Hindlimb muscle (tissue), 1 donor: Measurements from ENCODE around the gene CASTOR1. TPM values are rescaled to one million over a fixed set of nuclear protein-coding genes. Genes with fewer than 3 reads are reported as not detected.

Source experiments
- DNase-seq: peaks from one replicate; pipeline ENCODE4 v3.0.0-alpha.2; 2013
- polyA plus RNA-seq: library from polyadenylated mRNA; unstranded; fragments of 120-200 nt; gene quantifications from one replicate; pipeline ENCODE4 v1.2.1, GENCODE V29; 2013; ENCODE audit not compliant: insufficient read length

CASTOR1 gene
- polyA plus RNA-seq, 1 donor = 5.4 TPM

GRCh38 chr22:30244066-30244465, 45.2 kb downstream of the CASTOR1 start:
- no peak for DNase-seq

DNA sequence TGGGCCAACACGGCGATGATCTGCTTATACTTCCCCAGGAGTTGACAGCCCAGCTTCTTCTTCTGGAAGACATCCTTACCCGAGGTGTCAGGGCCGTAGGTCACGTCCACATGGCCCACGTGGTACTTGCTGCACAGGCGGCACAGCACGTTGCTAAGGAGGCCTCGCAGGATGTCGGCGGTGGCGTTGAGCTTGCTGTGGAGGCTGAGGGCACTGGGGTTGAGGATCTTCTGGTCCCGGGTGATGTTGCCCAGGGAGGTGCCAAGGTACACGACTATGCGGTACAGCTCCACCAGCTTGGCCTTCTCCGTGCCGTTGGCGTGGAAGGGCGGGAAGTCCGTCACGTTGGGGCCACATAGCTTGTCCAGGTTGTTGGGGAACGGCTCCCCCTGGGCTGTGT, 45.6 kb downstream of the CASTOR1 start:
- DNase-seq = no peak

DNA sequence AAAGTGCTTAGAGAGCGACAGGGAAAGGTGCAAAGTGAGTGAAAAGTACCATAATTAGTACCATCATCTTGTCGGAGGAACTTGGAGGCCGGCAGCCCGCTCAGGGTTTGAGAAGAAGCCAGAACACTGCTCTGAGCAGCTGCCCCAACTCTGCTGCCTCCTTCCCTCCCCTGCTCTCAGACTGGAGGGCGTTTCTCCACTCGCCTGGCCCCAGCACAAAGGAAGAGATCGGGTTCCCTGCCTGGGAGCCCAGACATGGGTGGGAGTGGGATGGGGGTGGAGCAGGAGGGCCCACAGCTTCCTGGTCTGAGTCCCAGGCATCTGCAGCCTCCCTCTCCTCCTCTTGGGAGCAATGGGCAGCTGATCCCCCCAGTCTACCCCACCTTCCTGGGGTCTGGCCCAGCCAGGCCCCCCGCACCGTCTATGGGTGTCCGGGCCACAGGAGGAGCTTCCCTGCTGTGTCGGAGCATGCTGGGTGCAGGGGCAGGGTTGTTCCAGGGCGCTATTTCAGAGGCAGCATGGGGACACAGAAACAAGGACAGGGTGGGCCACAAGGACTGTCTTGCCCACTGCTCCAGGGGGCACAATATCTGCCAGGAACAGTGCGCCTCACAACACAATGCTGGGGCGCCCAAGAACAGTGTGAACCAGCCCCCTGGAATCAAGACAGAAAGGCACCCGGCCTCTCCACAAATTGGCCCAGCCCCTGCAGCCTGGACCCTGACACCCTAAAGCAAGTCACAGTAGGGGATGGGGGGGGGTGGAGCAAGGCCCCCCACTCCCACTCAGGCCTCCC, 47.5 kb downstream of the CASTOR1 start:
- DNase-seq = no peak

DNA sequence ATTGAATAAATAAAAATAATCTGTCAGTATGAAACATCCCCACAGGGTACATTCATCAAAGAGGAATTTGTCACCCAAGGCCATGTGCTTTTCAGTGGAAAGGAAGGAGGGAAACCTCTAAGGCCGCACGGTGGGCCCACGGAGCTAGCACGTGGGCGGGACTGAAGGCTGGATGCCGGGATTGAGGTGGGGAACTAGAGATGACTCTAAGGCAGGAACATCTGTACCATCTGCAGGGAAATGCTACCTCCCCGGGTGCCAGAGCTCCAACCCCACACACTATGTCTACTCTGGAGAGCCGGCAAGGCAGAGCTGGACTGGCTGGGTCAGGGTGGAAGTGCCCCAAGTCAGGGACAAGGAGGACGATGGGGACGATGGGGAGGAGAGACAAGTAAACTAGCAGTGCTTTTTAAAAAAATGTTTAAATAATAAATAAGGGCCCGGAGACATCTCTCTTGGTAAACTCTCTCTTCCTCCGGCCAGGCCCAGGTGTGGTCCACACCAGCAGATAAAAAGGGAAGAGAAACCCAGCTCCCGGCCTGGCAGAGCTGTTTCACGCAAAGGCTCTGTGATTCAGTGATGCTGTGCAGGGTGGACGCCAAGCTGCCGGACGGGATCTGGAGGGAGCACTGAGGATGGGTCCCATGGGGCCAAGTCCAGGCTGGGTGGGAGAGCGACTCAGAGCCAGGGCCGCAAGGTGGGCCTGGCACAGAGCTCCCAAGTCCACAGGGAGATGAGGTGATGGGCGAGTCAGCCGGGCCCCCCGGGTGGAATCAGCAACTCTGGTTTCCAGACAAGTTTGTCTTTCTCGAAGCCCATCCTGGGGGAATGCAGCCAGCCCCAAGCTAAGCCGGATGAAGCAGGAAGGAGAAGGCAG, 48.5 kb downstream of the CASTOR1 start:
- DNase-seq = no peak

DNA sequence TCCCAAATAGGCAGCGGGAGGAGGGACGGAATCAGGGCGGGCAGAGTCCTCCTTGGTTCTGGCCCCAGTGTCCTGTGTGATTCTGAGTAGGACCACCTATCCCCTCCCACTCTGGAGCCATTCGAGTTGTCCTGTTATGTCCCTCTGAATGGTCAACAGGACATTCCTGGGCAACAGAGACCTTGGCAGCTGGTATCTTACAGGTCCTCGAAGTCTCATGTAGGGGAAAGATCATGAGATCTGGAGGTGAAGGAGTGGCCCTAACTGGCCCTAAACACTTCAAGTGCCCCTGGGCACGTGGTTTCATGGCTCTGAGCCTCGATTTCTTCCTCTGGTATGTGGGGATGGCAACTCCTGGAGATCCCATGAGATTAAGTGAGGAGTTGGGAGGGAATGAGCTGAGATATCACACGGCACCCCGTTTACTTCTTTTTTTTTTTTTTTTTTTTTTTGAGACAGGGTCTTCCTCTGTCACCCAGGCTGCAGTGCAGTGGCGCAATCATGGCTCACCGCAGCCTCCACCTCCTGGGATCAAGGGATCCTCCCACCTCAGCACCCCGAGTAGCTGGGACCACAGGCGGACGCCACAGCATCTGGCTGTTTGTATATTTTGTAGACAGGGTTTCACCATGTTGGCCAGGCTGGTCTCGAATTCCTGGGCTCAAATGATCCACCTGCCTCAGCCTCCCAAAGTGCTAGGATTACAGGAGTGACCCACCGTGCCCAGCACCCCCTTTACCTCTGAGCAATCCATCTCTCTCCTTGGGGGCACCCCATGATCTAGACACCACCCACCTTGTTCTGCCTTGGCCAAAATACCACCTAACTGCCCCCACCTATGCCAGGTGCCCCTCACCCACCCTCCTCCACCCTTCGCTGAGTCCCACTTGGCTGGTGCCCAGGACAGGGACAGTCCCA, 49.6 kb downstream of the CASTOR1 start:
- DNase-seq = no peak

DNA sequence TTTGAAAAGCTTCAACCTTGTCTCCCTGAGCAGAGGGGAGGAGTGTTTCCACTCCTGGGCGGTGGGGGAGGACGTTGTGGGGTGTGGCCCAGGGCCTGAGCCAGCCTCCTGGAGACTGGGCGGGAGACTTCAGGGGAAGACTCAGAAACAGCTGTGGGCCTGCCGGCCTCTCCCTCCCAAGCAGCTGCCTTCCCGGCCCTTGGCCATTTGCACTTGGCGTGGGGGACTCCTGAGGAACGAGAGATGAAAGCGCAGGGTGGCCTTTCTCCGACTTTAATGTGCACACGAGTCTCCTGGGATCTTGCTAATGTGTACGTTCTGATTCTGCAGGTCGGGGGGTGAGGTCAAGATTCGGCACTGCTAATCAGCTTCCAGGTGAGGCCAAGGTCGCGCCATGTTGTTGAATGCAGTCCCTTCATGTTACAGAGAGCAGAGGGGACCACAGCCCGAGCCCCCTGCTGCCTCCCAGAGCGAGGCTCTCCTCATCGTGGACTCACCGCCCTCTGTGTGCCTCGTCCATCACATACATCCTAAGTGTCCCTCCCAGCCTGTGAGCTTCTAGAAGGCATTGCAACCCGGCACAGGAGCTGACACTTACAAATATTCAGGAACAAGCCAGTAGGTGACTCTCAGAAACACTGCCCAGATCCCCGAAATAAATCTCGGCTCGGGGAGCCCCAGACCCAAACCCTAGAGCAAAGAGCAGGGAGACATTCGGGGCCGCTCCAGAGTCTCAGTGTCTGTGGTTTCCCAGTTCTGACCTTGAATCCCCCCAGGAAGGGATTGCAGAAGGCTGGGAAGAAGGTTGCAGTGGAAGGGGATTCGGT, 50.4 kb downstream of the CASTOR1 start:
- peak; percentile 69 for DNase-seq

DNA sequence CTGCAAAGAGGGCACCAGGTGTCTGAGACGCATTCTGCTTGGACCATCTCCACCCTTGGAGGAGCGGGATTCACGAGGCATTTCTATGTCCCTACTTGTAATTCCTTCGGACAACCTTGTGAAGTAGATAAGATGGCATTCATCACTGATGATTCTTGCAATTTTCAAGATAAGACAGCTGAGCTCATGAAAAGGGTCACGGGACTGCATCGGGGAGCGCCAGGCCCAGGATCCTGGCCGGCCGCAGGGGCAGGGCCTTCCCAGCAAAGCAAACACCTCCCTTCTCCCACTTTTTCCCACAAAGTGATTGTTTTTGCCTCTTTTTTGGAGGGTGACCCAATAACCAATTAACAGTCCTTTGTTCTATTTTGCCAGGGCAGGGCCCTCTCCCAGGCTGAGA, 51.2 kb downstream of the CASTOR1 start:
- DNase-seq = no peak

GRCh38 chr22:30236875-30237274, 52.4 kb downstream of the CASTOR1 start:
- DNase-seq = no peak

DNA sequence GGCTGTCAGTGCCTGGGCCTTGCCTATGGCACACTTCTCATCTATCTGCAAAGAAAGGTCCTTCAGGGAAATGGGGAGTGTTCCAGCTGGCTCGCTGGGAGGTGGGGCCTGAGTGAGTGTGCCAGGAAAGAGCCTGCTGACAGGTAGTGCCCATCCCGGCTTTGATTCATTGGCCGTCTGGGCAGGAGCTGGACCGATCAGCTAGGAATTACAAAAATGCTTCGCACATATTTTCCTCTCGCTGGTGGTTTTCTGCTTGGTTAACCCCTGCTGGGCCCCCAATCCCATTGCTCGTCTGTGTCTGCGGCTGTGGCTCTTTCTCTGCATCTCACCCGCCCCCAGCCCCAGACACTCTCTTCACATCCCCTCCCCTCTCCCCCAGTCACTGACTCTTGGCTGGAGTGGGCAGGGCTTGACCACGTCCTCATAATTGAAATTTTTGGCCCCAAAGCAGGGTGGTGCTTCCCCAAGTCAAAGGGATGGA, 53.6 kb downstream of the CASTOR1 start:
- no peak for DNase-seq

Other genes with a start within 250 kb of the CASTOR1 start
- not detected for gene HORMAD2, start 209.0 kb downstream of the CASTOR1 start, polyA plus RNA-seq
- 0.90 TPM for gene LIF, start 42.7 kb downstream of the CASTOR1 start, polyA plus RNA-seq
- gene OSM, start 22.7 kb downstream of the CASTOR1 start, polyA plus RNA-seq = 0.17 TPM
- gene TBC1D10A, start 37.4 kb upstream of the CASTOR1 start, polyA plus RNA-seq = 8.1 TPM
- gene SF3A1, start 67.4 kb upstream of the CASTOR1 start, polyA plus RNA-seq = 100 TPM
- 1.7 TPM for gene CCDC157, start 67.5 kb upstream of the CASTOR1 start, polyA plus RNA-seq
- 11.5 TPM for gene RNF215, start 97.9 kb upstream of the CASTOR1 start, polyA plus RNA-seq
- 2.0 TPM for gene SEC14L2, start 107.5 kb upstream of the CASTOR1 start, polyA plus RNA-seq
- 6.9 TPM for gene MTFP1, start 136.3 kb upstream of the CASTOR1 start, polyA plus RNA-seq
- gene SEC14L3, start 182.5 kb upstream of the CASTOR1 start, polyA plus RNA-seq = not detected
- 0.45 TPM for gene SEC14L4, start 216.2 kb upstream of the CASTOR1 start, polyA plus RNA-seq